Esophagus muscularis mucosa (tissue), 3 donors: ENCODE results near the gene NOTO.

Source experiments
- POLR2A ChIP-seq: fragments of 450-650 bp; IDR thresholded peaks from one replicate; pipeline ENCODE4 v1.6.1; 2017; ENCODE audit warnings: antibody characterized with exemption, moderate library complexity, mild to moderate bottlenecking, low read depth
- TF ChIP-seq, protein P1 (sequence below), 3 experiments: fragments of 200-600 bp in 2 of 3; fragments of 450-650 bp in 1 of 3; sonication (generic) in 2 of 3; IDR thresholded peaks; one replicate each; pipeline ENCODE4 v1.5.1; 2017 to 2019; ENCODE audit warnings: antibody characterized with exemption in 3 of 3, mild to moderate bottlenecking in 2 of 3, moderate library complexity in 1 of 3

DNA sequence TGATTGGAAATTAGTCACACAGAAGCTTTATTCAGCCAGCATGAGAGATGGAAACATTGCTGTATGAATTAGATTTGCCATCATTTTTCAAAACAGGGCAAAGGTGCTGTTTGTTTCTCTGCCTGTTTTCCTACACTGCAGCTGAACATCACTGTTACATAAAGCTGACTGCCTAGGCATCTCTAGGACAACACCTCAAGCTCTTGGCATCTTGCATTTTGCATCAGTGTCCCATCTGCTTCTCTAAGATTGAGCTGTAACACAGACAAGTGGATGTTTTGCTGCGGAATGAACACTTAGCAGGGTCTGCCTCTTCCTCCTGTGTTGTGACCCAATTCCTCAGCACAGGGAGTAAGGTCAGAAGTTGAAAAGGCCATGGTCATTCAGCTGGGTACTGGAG lies 36.6 kb downstream of the NOTO start:
- no peak for TF ChIP-seq POLR2A
- TF ChIP-seq, protein P1, sequence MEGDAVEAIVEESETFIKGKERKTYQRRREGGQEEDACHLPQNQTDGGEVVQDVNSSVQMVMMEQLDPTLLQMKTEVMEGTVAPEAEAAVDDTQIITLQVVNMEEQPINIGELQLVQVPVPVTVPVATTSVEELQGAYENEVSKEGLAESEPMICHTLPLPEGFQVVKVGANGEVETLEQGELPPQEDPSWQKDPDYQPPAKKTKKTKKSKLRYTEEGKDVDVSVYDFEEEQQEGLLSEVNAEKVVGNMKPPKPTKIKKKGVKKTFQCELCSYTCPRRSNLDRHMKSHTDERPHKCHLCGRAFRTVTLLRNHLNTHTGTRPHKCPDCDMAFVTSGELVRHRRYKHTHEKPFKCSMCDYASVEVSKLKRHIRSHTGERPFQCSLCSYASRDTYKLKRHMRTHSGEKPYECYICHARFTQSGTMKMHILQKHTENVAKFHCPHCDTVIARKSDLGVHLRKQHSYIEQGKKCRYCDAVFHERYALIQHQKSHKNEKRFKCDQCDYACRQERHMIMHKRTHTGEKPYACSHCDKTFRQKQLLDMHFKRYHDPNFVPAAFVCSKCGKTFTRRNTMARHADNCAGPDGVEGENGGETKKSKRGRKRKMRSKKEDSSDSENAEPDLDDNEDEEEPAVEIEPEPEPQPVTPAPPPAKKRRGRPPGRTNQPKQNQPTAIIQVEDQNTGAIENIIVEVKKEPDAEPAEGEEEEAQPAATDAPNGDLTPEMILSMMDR (IDR thresholded peaks at IDR 0.05) = no peak
